GM10266 (cell line): ENCODE results near the gene TMEM217.

Experiments
- DNase-seq: peaks from one replicate; pipeline ENCODE4 v3.0.0; 2012; ENCODE audit errors: extremely low spot score
- CTCF ChIP-seq: IDR thresholded peaks from 2 replicates; pipeline ENCODE4 v1.5.1; 2012; ENCODE audit warnings: mild to moderate bottlenecking, low read depth; ENCODE audit not compliant: control insufficient read depth, insufficient read depth; ENCODE audit errors: missing control alignments

Gene TMEM217

GRCh38 chr6:37279366-37280134, 21.6 kb upstream of the TMEM217 start:
- no peak for TF ChIP-seq CTCF
- no peak for DNase-seq

GRCh38 chr6:37277001-37277409, 19.1 kb upstream of the TMEM217 start:
- no peak for DNase-seq
- TF ChIP-seq CTCF, result no peak

- no peak for TF ChIP-seq CTCF
- no peak for DNase-seq
These were observed 17.4 kb upstream of the TMEM217 start for GRCh38 chr6:37275350-37275749.

DNA sequence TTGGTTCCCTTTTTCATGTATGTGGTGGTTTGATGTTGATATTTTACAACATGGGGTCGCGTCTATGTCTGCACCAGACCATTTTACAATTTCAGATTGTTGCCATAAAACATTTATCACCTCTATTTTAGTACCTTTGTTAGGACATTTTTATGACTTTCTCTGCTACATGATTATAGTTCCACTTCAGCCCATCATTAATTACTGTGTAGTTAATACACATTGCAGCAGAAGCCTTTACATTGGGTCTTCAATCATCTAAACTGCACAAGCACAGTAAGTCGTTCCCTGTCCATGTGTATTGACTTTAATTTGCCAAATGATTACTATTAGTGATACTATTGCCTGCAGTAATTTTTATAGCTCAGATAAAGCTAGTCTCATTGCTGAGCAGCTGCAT, 15.7 kb upstream of the TMEM217 start:
- no peak for DNase-seq
- TF ChIP-seq CTCF, result no peak

- no peak for TF ChIP-seq CTCF
- DNase-seq, result no peak
These were observed 15.1 kb upstream of the TMEM217 start for GRCh38 chr6:37272834-37273566.

DNA sequence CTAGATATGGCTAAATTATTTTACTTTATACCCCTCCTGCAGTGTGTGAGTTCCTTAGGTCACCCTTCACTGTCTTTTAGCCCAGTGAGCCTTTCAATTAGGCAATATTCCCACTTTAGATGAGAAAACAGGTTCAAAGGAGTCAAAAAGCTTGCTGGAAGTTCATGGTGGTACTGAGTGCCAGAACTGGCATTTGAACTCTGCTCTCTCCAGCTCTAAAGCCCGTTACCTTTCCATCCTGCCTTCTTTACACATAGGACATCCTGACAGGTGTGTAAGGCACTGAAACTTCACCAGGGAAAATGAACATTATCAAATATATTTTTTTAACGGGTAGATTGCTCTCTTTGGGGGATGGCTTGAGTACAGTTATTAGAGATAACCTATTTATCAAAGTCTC, 11.2 kb upstream of the TMEM217 start:
- no peak for TF ChIP-seq CTCF
- DNase-seq, result no peak

DNA sequence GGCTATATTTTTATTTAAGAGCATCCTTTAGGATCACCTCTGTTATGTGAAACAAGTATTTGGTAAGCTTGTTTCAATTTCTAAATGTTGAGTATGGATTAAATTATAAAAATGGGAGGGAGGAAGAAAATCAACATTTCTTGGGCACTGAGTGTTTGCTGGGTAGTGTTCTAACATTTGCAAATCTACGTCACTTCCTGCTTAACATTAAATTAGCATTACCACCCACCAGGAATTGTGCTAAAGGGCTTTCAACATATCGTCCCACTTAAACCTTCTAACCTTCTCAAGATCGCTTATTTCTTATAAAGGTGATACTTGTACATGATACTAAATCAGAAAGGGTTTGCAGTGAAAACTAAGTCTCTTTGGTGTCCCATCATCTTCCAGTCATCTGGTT, 7.9 kb upstream of the TMEM217 start:
- TF ChIP-seq CTCF, result no peak
- no peak for DNase-seq
